ENCODE measurements around the gene SLX4IP. TPM values are rescaled to one million over a fixed set of nuclear protein-coding genes. Genes with fewer than 3 reads are reported as not detected.
A peak's percentile ranks its signal among the peaks of the same experiment; 100 is the strongest.

SLX4IP gene
- total RNA-seq, 1 donor from 2014 or later: 5.3 TPM

DNA sequence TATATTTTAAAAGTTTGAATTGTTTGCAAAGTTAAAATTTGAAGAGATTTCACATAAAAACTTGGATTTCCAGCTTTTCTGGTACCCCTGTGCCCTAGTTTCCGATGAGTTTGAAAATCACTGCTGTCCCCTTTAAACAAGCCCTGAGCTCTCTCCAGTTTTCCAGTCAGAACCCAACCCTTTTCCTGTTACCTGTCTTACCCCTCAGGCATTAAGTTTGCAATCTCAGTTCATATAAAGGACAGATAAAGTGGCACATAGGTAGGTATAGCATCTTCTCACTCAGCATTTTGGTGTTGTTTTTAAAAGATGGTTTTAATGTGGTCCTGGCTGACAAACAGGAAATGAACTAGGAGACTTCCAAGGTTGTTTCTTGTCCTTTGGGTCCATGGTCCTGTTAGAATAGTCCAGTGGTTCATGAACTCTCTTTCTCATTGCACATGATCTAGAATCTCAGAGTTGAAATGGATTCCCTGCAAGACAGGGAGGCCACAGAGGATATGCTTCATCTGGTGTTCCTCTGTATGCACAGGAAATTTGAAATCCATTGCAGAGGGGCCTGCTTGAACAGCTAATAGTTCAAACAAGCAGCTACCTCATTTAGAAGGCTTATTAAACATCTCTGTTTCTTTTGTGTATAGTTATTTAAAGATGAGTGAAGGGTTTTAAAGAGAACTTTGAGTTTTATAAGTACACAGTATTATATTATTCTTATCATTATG lies 156.0 kb downstream of the SLX4IP start:
- no peak overlapping the region for H3K9ac ChIP-seq (ENCODE audit: low read length)
- H3K9me3 ChIP-seq (ENCODE audit: insufficient read depth, low read depth, low read length): no peaks in the 10 kb centered on the region
- Mint-ChIP-seq H3K4me3 (ENCODE audit: unreplicated experiment) (no peak overlapping the region), H3K27ac (ENCODE audit: unreplicated experiment) (no peak overlapping the region), H3K4me1 (ENCODE audit: low read depth, unreplicated experiment) (peaks cover 18% of the 10 kb centered on the region), H3K36me3 (ENCODE audit: low read depth, unreplicated experiment) (no peaks in the 10 kb centered on the region), H3K9me3 (ENCODE audit: unreplicated experiment) (no peaks in the 10 kb centered on the region), H3K27me3 (ENCODE audit: low read depth, unreplicated experiment) (no peaks in the 10 kb centered on the region)
- no peaks in the 10 kb centered on the region for H3K36me3 ChIP-seq (ENCODE audit: insufficient read depth, low read length)
- no peaks in the 10 kb centered on the region for H3K79me2 ChIP-seq (ENCODE audit: insufficient read depth, low read length)
- H3K4me1 ChIP-seq (ENCODE audit: insufficient read depth, low read length): peaks cover 14% of the 10 kb centered on the region
- H2AFZ ChIP-seq (ENCODE audit: low read depth, low read length): no peak overlapping the region
- H4K20me1 ChIP-seq (ENCODE audit: insufficient read depth, low read length): no peaks in the 10 kb centered on the region
- FAIRE-seq (peak; percentile 5), DNase-seq (ENCODE audit: low read depth) (no peak)
- H3K27ac ChIP-seq (ENCODE audit: low read depth, low read length): peak overlapping the region; percentile 75
- H3K27me3 ChIP-seq (ENCODE audit: insufficient read depth, low read length): no peaks in the 10 kb centered on the region
- no peak overlapping the region for H3K4me2 ChIP-seq (ENCODE audit: low read length)
- TF ChIP-seq CTCF (IDR thresholded peaks at IDR 0.05; ENCODE audit: insufficient read depth, low read depth, low read length) (no peak), EZH2 (IDR thresholded peaks at IDR 0.05; ENCODE audit: insufficient read depth, low read length) (no peak)
- no peak overlapping the region for H3K4me3 ChIP-seq (ENCODE audit: insufficient read depth, low read depth, low read length)

DNA sequence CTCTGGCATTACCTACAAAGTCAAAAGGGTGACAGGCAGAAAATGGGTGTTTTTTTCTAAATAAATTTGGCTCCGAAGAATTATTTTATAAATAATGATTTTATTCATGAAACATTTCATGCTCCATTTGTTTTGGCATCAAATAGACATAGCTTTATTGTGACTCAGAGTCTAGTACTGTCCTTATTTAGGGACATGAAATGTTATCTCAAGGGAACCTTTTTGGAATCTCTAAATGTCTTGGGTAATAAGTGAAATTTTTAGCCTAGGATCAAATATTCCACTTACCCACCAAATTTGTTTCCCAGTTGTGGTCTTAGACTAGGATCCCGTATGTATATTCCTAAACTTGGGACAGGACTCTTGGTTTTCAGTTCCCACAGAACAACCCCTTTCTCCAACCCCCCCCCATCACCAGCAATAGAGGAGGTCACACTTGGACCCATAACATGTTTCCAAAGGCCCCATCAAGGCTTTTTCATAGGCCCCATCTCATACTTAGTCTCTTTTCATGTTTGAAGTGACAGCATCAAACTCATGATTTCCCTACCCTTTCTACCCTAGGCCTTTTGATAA lies 156.9 kb downstream of the SLX4IP start:
- Mint-ChIP-seq H3K9me3 (ENCODE audit: unreplicated experiment) (no peaks in the 10 kb centered on the region), H3K4me3 (ENCODE audit: unreplicated experiment) (no peak overlapping the region), H3K27ac (ENCODE audit: unreplicated experiment) (no peak overlapping the region), H3K4me1 (ENCODE audit: low read depth, unreplicated experiment) (peaks cover 22% of the 10 kb centered on the region), H3K27me3 (ENCODE audit: low read depth, unreplicated experiment) (no peaks in the 10 kb centered on the region), H3K36me3 (ENCODE audit: low read depth, unreplicated experiment) (no peaks in the 10 kb centered on the region)
- Histone ChIP-seq H4K20me1 (ENCODE audit: insufficient read depth, low read length) (no peaks in the 10 kb centered on the region), H3K79me2 (ENCODE audit: insufficient read depth, low read length) (no peaks in the 10 kb centered on the region), H3K27ac (ENCODE audit: low read depth, low read length) (peak overlapping the region; percentile 75), H3K9ac (ENCODE audit: low read length) (peak overlapping the region; percentile 49), H3K27me3 (ENCODE audit: insufficient read depth, low read length) (no peaks in the 10 kb centered on the region), H3K4me2 (ENCODE audit: low read length) (peak overlapping the region; percentile 31), H2AFZ (ENCODE audit: low read depth, low read length) (no peak overlapping the region), H3K36me3 (ENCODE audit: insufficient read depth, low read length) (no peaks in the 10 kb centered on the region), H3K4me3 (ENCODE audit: insufficient read depth, low read depth, low read length) (no peak overlapping the region), H3K4me1 (ENCODE audit: insufficient read depth, low read length) (peaks cover 17% of the 10 kb centered on the region), H3K9me3 (ENCODE audit: insufficient read depth, low read depth, low read length) (no peaks in the 10 kb centered on the region)
- FAIRE-seq (no peak), DNase-seq (ENCODE audit: low read depth) (peak; percentile 49)
- TF ChIP-seq CTCF (IDR thresholded peaks at IDR 0.05; ENCODE audit: insufficient read depth, low read depth, low read length): no peak
- no peak for TF ChIP-seq EZH2 (IDR thresholded peaks at IDR 0.05; ENCODE audit: insufficient read depth, low read length)

Measured in astrocyte (in vitro differentiated cells and primary cell).